Right renal cortex interstitium (tissue), 3 donors: ENCODE data around the gene SUOX. TPM values are rescaled to one million over a fixed set of nuclear protein-coding genes. Genes with fewer than 3 reads are reported as not detected.

Experiments used
- polyA plus RNA-seq, 3 donors: library from polyadenylated mRNA; unstranded; fragments of 120-200 nt; gene quantifications; one replicate each; pipeline ENCODE4 v1.2.1, GENCODE V29; 2013; ENCODE audit not compliant: insufficient read length in 3 of 3

The SUOX gene
- polyA plus RNA-seq, 3 donors: 47.0 to 48.1 (median 47.4) TPM

Other genes starting within 250 kb of the SUOX start
- gene SARNP, start 179.6 kb upstream of the SUOX start, polyA plus RNA-seq: 100 to 1,000 TPM; 131 to 167 (median 158) TPM
- 10 to 100 TPM; 32.4 to 43.5 (median 43.3) TPM for gene ORMDL2, start 179.2 kb upstream of the SUOX start, polyA plus RNA-seq
- gene DNAJC14, start 167.7 kb upstream of the SUOX start, polyA plus RNA-seq: 10 to 100 TPM; 45.3 to 49.6 (median 46.6) TPM
- gene MMP19, start 154.3 kb upstream of the SUOX start, polyA plus RNA-seq: under 1 TPM; 0.47 to 0.93 (median 0.52) TPM
- gene PYM1, start 69.4 kb upstream of the SUOX start, polyA plus RNA-seq: 10 to 100 TPM; 35.6 to 37.5 (median 36.3) TPM
- 10 to 100 TPM; 17.2 to 17.8 (median 17.7) TPM for gene DGKA, start 66.1 kb upstream of the SUOX start, polyA plus RNA-seq
- 1 to 10 TPM; 3.0 to 3.9 (median 3.8) TPM for gene PMEL, start 31.2 kb upstream of the SUOX start, polyA plus RNA-seq
- gene CDK2, start 30.4 kb upstream of the SUOX start, polyA plus RNA-seq: 10 to 100 TPM; 56.8 to 58.8 (median 58.6) TPM
- 100 to 1,000 TPM; 160 to 162 (median 161) TPM for gene RAB5B, start 23.2 kb upstream of the SUOX start, polyA plus RNA-seq
- gene IKZF4, start 23.8 kb downstream of the SUOX start, polyA plus RNA-seq: 10 to 100 TPM; 15.0 to 15.7 (median 15.1) TPM
- 100 to 1,000 TPM; 127 to 550 (median 327) TPM for gene RPS26, start 44.6 kb downstream of the SUOX start, polyA plus RNA-seq
- 10 to 100 TPM; 72.3 to 90.7 (median 82.9) TPM for gene ERBB3, start 82.9 kb downstream of the SUOX start, polyA plus RNA-seq
- gene PA2G4, start 107.3 kb downstream of the SUOX start, polyA plus RNA-seq: 100 to 1,000 TPM; 171 to 177 (median 175) TPM
- gene RPL41, start 119.4 kb downstream of the SUOX start, polyA plus RNA-seq: 1,000 to 10,000 TPM; 5,478 to 6,026 (median 6,015) TPM
- 1 to 10 TPM; 5.8 to 6.3 (median 6.1) TPM for gene ZC3H10, start 121.0 kb downstream of the SUOX start, polyA plus RNA-seq
- gene ESYT1, start 131.0 kb downstream of the SUOX start, polyA plus RNA-seq: 10 to 100 TPM; 75.1 to 82.9 (median 77.6) TPM
- gene MYL6B, start 155.3 kb downstream of the SUOX start, polyA plus RNA-seq: 100 to 1,000 TPM; 176 to 177 (median 176) TPM
- gene MYL6, start 161.1 kb downstream of the SUOX start, polyA plus RNA-seq: 1,000 to 10,000 TPM; 2,228 to 2,441 (median 2,313) TPM
- gene SMARCC2, start 192.2 kb downstream of the SUOX start, polyA plus RNA-seq: 100 to 1,000 TPM; 112 to 131 (median 118) TPM
- gene RNF41, start 224.6 kb downstream of the SUOX start, polyA plus RNA-seq: 10 to 100 TPM; 44.8 to 48.4 (median 46.7) TPM
- 10 to 100 TPM; 26.1 to 31.5 (median 29.5) TPM for gene NABP2, start 227.1 kb downstream of the SUOX start, polyA plus RNA-seq
- 10 to 100 TPM; 36.0 to 50.3 (median 49.2) TPM for gene SLC39A5, start 232.8 kb downstream of the SUOX start, polyA plus RNA-seq